22Rv1 (cell line): ENCODE data around the gene WWOX.

Experiments used
- CTCF ChIP-seq: fragments of 450-650 bp; IDR thresholded peaks from 2 replicates; pipeline ENCODE4 v1.5.1; 2017; ENCODE audit warnings: mild to moderate bottlenecking
- ZFX ChIP-seq: fragments of 450-650 bp; IDR thresholded peaks from 2 replicates; pipeline ENCODE4 v1.6.1; 2017; ENCODE audit warnings: antibody characterized with exemption, borderline replicate concordance

- TF ChIP-seq CTCF (no peak), ZFX (no peak)
These were observed 206.9 kb downstream of the WWOX start for GRCh38 chr16:78306361-78306760.
